A673 (cell line): Measurements from ENCODE around the gene BMPR1B. TPM values are rescaled to one million over a fixed set of nuclear protein-coding genes. Genes with fewer than 3 reads are reported as not detected.

Experiments
- BruUV-seq: library from RNA; stranded (reverse); fragments of 400-500 nt; replicated peaks from 2 replicates; lab custom pipeline; 2021; lab: Mats Ljungman, UMichigan
- CTCF ChIA-PET: fragments of 300-600 bp; sonication (Branson Sonifier 250); formaldehyde crosslinking; loops from one replicate; lab custom pipeline; 2022; ENCODE audit warnings: antibody characterized with exemption; lab: Charles Lee
- POLR2A ChIA-PET: fragments of 300-600 bp; sonication (Branson Sonifier 250); formaldehyde crosslinking; loops from one replicate; lab custom pipeline; 2022; ENCODE audit warnings: antibody characterized with exemption; ENCODE audit not compliant: low non-redundant PET; lab: Charles Lee
- DNase-seq: peaks from one replicate; pipeline ENCODE4 v3.0.0-alpha.2; 2015; ENCODE audit warnings: low spot score
- H3K27ac ChIP-seq: fragments of 200-600 bp; sonication (generic); 2 replicates; pipeline ENCODE4 v1.5.1; 2016; ENCODE audit warnings: mixed run types, low read depth, mild to moderate bottlenecking, mixed read lengths, antibody characterized with exemption, low read length; ENCODE audit not compliant: poor library complexity, severe bottlenecking
- H3K27me3 ChIP-seq: fragments of 200-600 bp; sonication (generic); replicated peaks from 2 replicates; pipeline ENCODE4 v1.6.1; 2017; ENCODE audit warnings: mixed run types, low read depth, mild to moderate bottlenecking, mixed read lengths, antibody characterized with exemption, low read length; ENCODE audit not compliant: insufficient read depth, poor library complexity
- H3K36me3 ChIP-seq: fragments of 200-600 bp; sonication (generic); 2 replicates; pipeline ENCODE4 v1.6.1; 2016; ENCODE audit warnings: mixed run types, mild to moderate bottlenecking, mixed read lengths, antibody characterized with exemption, low read length; ENCODE audit not compliant: insufficient read depth, poor library complexity, severe bottlenecking
- H3K4me1 ChIP-seq: fragments of 200-600 bp; sonication (generic); 2 replicates; pipeline ENCODE4 v1.6.1; 2017; ENCODE audit warnings: mixed run types, mild to moderate bottlenecking, mixed read lengths, antibody characterized with exemption, low read length; ENCODE audit not compliant: insufficient read depth, poor library complexity, severe bottlenecking
- H3K4me3 ChIP-seq: fragments of 200-600 bp; sonication (generic); 2 replicates; pipeline ENCODE4 v1.5.1; 2016; ENCODE audit warnings: low read depth, mixed run types, mild to moderate bottlenecking, mixed read lengths, low read length; ENCODE audit not compliant: poor library complexity, severe bottlenecking
- H3K9me3 ChIP-seq: fragments of 200-600 bp; sonication (generic); 2 replicates; pipeline ENCODE4 v1.6.1; 2016; ENCODE audit warnings: mixed run types, low read depth, mild to moderate bottlenecking, mixed read lengths, antibody characterized with exemption, low read length; ENCODE audit not compliant: poor library complexity, severe bottlenecking
- CTCF ChIP-seq: fragments of 300-800, 200-600 bp; sonication (generic); conservative IDR thresholded peaks from 2 replicates; pipeline ENCODE4 v1.5.1; 2017; ENCODE audit warnings: low read depth, mild to moderate bottlenecking, antibody characterized with exemption, low read length, moderate library complexity, mixed read lengths
- EZH2 ChIP-seq: fragments of 200-600 bp; sonication (generic); IDR thresholded peaks from 2 replicates; pipeline ENCODE4 v1.6.1; 2017; ENCODE audit warnings: borderline replicate concordance, low read depth, mild to moderate bottlenecking, mixed read lengths, antibody characterized with exemption, low read length; ENCODE audit not compliant: poor library complexity, severe bottlenecking
- intact Hi-C: fragments of 100-400 bp; cut with micrococcal nuclease; formaldehyde crosslinking; loops from one replicate; pipeline ENCODE4 v1.10.0; 2022; ENCODE audit not compliant: unreplicated experiment
- total RNA-seq: library from RNA; stranded (reverse); gene quantifications from 2 replicates; pipeline ENCODE4 v1.2.3, GENCODE V29; 2021

BMPR1B gene
- total RNA-seq, 1 experiment from 2014 or later = 2.2 TPM

- no peak for DNase-seq
- POLR2A ChIA-PET = no interaction called here
- Histone ChIP-seq H3K4me3 (no peak overlapping the region), H3K27ac (no peak overlapping the region), H3K36me3 (no peaks in the 10 kb centered on the region), H3K9me3 (no peaks in the 10 kb centered on the region), H3K27me3 (no peaks in the 10 kb centered on the region), H3K4me1 (no peaks in the 10 kb centered on the region)
- CTCF ChIA-PET = no interaction called here
- no TSS peak for BruUV-seq
- intact Hi-C loops = no loop called here
- no peak for TF ChIP-seq EZH2
- no peak for TF ChIP-seq CTCF
These were observed 43.2 kb upstream of the BMPR1B start for GRCh38 chr4:94714365-94715160.

GRCh38 chr4:94715726-94716125 is 42.0 kb upstream of the BMPR1B start:
- CTCF ChIA-PET = no interaction called here

GRCh38 chr4:94721310-94721709 is 36.4 kb upstream of the BMPR1B start:
- no peak for DNase-seq
- H3K27ac ChIP-seq = no peak overlapping the region
- intact Hi-C loops = no loop called here
- no peaks in the 10 kb centered on the region for H3K27me3 ChIP-seq
- H3K9me3 ChIP-seq = no peaks in the 10 kb centered on the region
- no peak overlapping the region for H3K4me3 ChIP-seq
- no TSS peak for BruUV-seq
- TF ChIP-seq CTCF (no peak), EZH2 (no peak)
- H3K4me1 ChIP-seq = no peaks in the 10 kb centered on the region
- POLR2A ChIA-PET = no interaction called here
- CTCF ChIA-PET = interaction anchor here (0.6 kb wide), 2 partner anchors 11 to 465 kb away, joined by 3 to 4 read pairs; no protein-coding TSS in a partner anchor
- H3K36me3 ChIP-seq = no peaks in the 10 kb centered on the region

More at GRCh38 chr4:94715726-94716125, 42.0 kb upstream of the BMPR1B start:
- Histone ChIP-seq H3K27me3 (no peaks in the 10 kb centered on the region), H3K4me3 (no peak overlapping the region), H3K27ac (no peak overlapping the region), H3K4me1 (no peaks in the 10 kb centered on the region), H3K36me3 (no peaks in the 10 kb centered on the region), H3K9me3 (no peaks in the 10 kb centered on the region)
- no TSS peak for BruUV-seq
- no peak for DNase-seq
- no peak for TF ChIP-seq EZH2
- no peak for TF ChIP-seq CTCF
- POLR2A ChIA-PET = no interaction called here
- intact Hi-C loops = no loop called here
